HL-60 (cell line): ENCODE measurements around the gene TPD52L1.

Experiments used
- DNase-seq, 2 experiments: peaks; one replicate each; pipeline ENCODE4 v3.0.0-alpha.2; 2010 to 2020; ENCODE audit warnings: low read depth in 1 of 2, low spot score in 1 of 2
- H3K27ac ChIP-seq: fragments of 250-450 bp; sonication (Bioruptor Pico); replicated peaks from 2 replicates; pipeline ENCODE4 v1.5.1; 2020; ENCODE audit warnings: mild to moderate bottlenecking, moderate library complexity
- H3K27me3 ChIP-seq: fragments of 250-450 bp; sonication (Bioruptor Pico); 2 replicates; pipeline ENCODE4 v1.5.1; 2021; ENCODE audit warnings: mild to moderate bottlenecking, moderate library complexity; ENCODE audit not compliant: insufficient read depth, poor library complexity, severe bottlenecking
- H3K4me3 ChIP-seq: replicated peaks from 2 replicates; pipeline ENCODE4 v1.5.1; 2011; ENCODE audit warnings: mild to moderate bottlenecking, control low read depth, low read length; ENCODE audit not compliant: insufficient read depth
- CTCF ChIP-seq: IDR thresholded peaks from one replicate; pipeline ENCODE4 v1.5.1; 2011; ENCODE audit warnings: low read length, control low read depth, inconsistent platforms; ENCODE audit not compliant: insufficient read depth
- GABPA ChIP-seq: IDR thresholded peaks from 2 replicates; pipeline ENCODE4 v1.6.1; 2012; ENCODE audit warnings: low read depth
- POLR2AphosphoS5 ChIP-seq: IDR thresholded peaks from 2 replicates; pipeline ENCODE4 v1.6.1; 2012; ENCODE audit warnings: low read depth
- SPI1 ChIP-seq: IDR thresholded peaks from 2 replicates; pipeline ENCODE4 v1.6.1; 2012; ENCODE audit warnings: low read depth, mild to moderate bottlenecking, borderline replicate concordance
- TF ChIP-seq, protein P1 (sequence below): IDR thresholded peaks from 2 replicates; pipeline ENCODE4 v1.6.1; 2012; ENCODE audit warnings: low read depth; ENCODE audit not compliant: insufficient replicate concordance

Gene TPD52L1

DNA sequence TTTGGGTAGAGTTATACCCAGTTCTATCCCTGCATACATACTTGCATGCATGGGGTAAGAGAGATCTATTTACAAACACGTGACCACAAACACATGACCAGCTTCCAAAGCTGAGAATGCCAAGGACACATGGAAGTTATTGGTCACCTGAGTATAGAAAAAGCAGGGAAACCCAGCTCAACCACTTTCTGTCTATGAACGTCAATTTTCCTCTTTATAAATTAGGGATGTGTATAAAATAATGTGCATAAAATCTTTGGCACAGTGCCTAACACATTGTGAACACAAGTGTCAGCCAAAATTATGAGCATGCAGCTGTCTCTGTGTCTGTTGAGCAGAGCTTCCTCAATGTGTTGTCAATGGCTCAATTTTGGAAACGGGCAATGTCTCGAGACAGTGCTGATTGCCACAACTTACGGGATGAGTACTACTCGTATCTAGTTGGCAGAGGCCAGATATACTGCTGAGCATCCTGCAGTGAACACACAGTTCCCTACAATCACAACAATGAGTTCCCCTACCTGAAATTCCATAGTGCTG, 44.9 kb downstream of the TPD52L1 start:
- no peak for DNase-seq
- Histone ChIP-seq H3K4me3 (no peak overlapping the region), H3K27me3 (peaks cover 2% of the 10 kb centered on the region), H3K27ac (no peak overlapping the region)
- TF ChIP-seq CTCF (no peak), GABPA (no peak)

DNA sequence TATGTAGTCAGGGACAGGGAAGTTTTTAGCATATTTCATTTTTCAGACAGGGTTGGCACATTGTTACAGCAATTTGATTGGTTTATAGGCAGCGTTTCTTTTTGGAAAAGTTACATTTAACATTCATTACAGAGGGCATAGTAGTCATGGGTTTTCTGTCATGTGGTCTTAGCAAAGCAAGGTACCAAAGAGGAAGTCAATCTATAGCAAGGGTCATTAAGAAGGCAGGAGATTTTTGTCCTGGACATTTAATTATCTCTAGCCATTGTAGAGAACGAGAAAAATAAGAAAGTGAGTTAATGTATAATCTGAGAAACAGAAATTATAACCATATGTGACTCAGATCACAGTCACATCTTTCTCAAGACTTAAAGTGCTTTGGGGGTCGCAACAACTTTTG, 47.4 kb downstream of the TPD52L1 start:
- peaks cover 2% of the 10 kb centered on the region for H3K27me3 ChIP-seq
- DNase-seq, result no peak
- H3K27ac ChIP-seq, result no peak overlapping the region
- TF ChIP-seq GABPA, result no peak
- TF ChIP-seq CTCF, result no peak
- no peak for TF ChIP-seq POLR2AphosphoS5
- no peak for TF ChIP-seq SPI1
- TF ChIP-seq, protein P1, sequence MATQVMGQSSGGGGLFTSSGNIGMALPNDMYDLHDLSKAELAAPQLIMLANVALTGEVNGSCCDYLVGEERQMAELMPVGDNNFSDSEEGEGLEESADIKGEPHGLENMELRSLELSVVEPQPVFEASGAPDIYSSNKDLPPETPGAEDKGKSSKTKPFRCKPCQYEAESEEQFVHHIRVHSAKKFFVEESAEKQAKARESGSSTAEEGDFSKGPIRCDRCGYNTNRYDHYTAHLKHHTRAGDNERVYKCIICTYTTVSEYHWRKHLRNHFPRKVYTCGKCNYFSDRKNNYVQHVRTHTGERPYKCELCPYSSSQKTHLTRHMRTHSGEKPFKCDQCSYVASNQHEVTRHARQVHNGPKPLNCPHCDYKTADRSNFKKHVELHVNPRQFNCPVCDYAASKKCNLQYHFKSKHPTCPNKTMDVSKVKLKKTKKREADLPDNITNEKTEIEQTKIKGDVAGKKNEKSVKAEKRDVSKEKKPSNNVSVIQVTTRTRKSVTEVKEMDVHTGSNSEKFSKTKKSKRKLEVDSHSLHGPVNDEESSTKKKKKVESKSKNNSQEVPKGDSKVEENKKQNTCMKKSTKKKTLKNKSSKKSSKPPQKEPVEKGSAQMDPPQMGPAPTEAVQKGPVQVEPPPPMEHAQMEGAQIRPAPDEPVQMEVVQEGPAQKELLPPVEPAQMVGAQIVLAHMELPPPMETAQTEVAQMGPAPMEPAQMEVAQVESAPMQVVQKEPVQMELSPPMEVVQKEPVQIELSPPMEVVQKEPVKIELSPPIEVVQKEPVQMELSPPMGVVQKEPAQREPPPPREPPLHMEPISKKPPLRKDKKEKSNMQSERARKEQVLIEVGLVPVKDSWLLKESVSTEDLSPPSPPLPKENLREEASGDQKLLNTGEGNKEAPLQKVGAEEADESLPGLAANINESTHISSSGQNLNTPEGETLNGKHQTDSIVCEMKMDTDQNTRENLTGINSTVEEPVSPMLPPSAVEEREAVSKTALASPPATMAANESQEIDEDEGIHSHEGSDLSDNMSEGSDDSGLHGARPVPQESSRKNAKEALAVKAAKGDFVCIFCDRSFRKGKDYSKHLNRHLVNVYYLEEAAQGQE, result no peak
- no peak overlapping the region for H3K4me3 ChIP-seq

DNA sequence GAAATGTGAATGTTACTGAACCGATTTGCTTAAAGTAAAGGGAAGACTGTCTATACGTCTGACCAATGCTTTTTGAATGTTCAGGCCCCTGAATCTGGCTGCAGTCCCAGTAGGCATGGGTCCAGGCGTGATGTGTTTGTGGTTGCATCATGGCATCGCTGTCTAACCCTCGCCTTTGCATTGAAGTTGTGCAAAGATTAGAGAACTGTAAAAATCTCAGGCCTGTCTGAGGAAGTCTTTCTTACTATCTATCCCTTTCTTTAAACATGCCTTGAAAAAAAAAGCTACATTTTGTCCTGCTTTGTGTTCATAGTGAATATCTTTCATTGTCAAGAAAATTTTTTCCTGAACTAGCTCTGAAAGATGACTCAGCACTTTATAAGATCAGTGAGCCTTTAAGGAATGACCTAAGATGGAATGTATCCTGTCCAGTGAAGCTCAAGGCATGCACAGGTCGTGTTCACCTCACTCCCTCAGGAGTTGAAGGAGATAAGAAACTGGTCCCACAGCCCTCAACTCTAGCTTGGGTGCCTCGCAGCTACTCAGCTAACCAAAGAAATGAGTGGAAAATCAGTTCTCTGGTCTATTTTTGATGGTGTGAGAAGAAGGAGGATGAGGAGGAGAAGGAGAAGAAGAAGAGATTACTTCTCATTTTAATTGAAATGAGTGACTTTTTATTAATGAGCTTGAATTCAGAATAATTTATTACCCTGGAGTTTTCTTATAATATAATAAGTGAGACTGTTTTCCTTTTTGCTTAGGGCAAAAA, 48.6 kb downstream of the TPD52L1 start:
- peaks cover 2% of the 10 kb centered on the region for H3K27me3 ChIP-seq
- TF ChIP-seq CTCF (no peak), GABPA (no peak), POLR2AphosphoS5 (no peak), SPI1 (no peak)
- TF ChIP-seq, protein P1, result no peak
- DNase-seq, result no peak
- no peak overlapping the region for H3K4me3 ChIP-seq
- H3K27ac ChIP-seq, result no peak overlapping the region

DNA sequence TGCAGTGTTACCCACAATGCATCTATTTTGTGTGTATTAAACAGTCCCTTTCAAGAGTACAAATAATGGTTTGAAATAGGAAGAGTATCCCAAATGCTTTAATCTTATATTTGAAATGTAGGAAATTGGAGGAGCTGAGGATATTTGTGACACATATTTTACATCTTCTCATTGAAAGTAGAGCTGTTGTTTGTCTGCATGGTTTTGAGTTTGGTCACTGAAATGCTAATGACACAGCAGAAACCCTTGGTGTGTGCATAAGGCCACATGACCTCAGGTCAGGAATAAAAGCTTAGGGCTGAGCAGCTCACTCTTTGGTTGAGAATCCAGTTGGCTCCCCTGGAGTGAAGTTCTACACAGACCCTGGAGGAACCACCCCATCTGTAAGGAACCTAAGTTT, 49.8 kb downstream of the TPD52L1 start:
- H3K27me3 ChIP-seq, result peaks cover 2% of the 10 kb centered on the region
- no peak overlapping the region for H3K4me3 ChIP-seq
- H3K27ac ChIP-seq, result no peak overlapping the region
- TF ChIP-seq GABPA (no peak), POLR2AphosphoS5 (no peak), CTCF (no peak), SPI1 (no peak)
- TF ChIP-seq, protein P1, result no peak
- DNase-seq, result no peak
